BLaER1 (cell line): ENCODE data around the gene PRKCH.

Experiments used
- H3K27ac ChIP-seq: shearing (Covaris generic); formaldehyde crosslinking; 2 replicates; pipeline ENCODE4 v1.8.1; 2022
- H3K27me3 ChIP-seq: shearing (Covaris generic); formaldehyde crosslinking; 2 replicates; pipeline ENCODE4 v1.8.1; 2022
- H3K36me3 ChIP-seq: shearing (Covaris generic); formaldehyde crosslinking; 2 replicates; pipeline ENCODE4 v1.8.1; 2022
- H3K4me1 ChIP-seq: shearing (Covaris generic); formaldehyde crosslinking; 2 replicates; pipeline ENCODE4 v1.8.1; 2022
- H3K4me2 ChIP-seq: shearing (Covaris generic); formaldehyde crosslinking; 2 replicates; pipeline ENCODE4 v1.8.1; 2022
- H3K4me3 ChIP-seq: shearing (Covaris generic); formaldehyde crosslinking; 2 replicates; pipeline ENCODE4 v1.8.1; 2022
- H3K9ac ChIP-seq: shearing (Covaris generic); formaldehyde crosslinking; 2 replicates; pipeline ENCODE4 v1.8.1; 2022
- H3K9me3 ChIP-seq: shearing (Covaris generic); formaldehyde crosslinking; 2 replicates; pipeline ENCODE4 v1.8.1; 2022
- H4K20me1 ChIP-seq: shearing (Covaris generic); formaldehyde crosslinking; 2 replicates; pipeline ENCODE4 v1.8.1; 2022
- Cebpa-rat ChIP-seq: shearing (Covaris generic); IDR thresholded peaks from 2 replicates; pipeline ENCODE4 v1.8.1; 2022

The PRKCH gene

DNA sequence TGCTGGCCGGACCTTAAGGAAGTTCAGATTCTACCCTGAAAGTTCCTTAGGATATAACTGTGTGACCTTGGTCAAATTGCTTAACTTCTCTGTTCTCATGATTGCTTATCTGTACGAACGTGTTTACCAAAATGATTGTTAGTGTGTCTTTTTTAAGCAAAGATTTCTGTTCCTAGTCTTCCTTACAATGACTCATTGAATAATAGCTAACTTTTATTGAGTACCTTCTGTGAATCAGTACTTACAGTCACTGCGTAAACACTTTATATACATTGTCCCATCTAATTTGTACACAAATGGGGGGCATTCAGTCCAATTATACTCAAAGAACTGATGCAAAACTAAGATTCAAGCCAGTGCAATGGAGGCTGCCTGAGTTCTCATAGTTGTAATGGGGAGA, 36.0 kb upstream of the PRKCH start:
- no peak overlapping the region for H3K4me3 ChIP-seq
- H3K4me2 ChIP-seq: no peak overlapping the region
- H3K27ac ChIP-seq: no peak overlapping the region
- no peak for TF ChIP-seq Cebpa-rat
- H3K36me3 ChIP-seq: no peaks in the 10 kb centered on the region
- H3K9ac ChIP-seq: no peak overlapping the region
- no peaks in the 10 kb centered on the region for H3K4me1 ChIP-seq
- H4K20me1 ChIP-seq: no peaks in the 10 kb centered on the region
- peaks cover 13% of the 10 kb centered on the region for H3K9me3 ChIP-seq
- H3K27me3 ChIP-seq: no peaks in the 10 kb centered on the region

DNA sequence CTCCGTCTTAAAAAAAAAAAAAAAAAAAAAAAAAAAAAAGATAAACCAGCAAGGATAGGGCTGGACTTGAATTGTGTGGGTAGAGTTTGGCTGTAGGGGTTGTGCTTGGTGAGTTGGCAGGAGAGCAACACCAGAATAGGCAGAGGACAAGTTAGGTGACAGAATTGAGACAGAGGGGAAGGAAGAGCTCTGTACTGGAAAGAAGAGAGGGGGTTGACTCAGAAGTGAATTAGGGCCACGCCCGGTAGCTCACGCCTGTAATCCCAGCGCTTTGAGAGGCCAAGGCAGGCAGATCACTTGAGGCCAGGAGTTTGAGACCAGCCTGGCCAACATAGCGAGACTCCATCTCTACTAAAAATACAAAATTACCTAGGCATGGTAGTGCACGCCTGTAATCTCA, 34.2 kb upstream of the PRKCH start:
- no peak overlapping the region for H3K27ac ChIP-seq
- no peaks in the 10 kb centered on the region for H3K4me1 ChIP-seq
- no peak overlapping the region for H3K4me2 ChIP-seq

GRCh38 chr14:61288228-61288627, 33.2 kb upstream of the PRKCH start:
- Histone ChIP-seq H4K20me1 (no peaks in the 10 kb centered on the region), H3K4me2 (no peak overlapping the region), H3K27me3 (no peaks in the 10 kb centered on the region), H3K9me3 (no peaks in the 10 kb centered on the region), H3K4me1 (no peaks in the 10 kb centered on the region), H3K4me3 (no peak overlapping the region), H3K36me3 (no peaks in the 10 kb centered on the region), H3K9ac (no peak overlapping the region), H3K27ac (no peak overlapping the region)
- no peak for TF ChIP-seq Cebpa-rat

More for the DNA sequence above, 34.2 kb upstream of the PRKCH start:
- H3K27me3 ChIP-seq: no peaks in the 10 kb centered on the region
- no peak overlapping the region for H3K9ac ChIP-seq
- H4K20me1 ChIP-seq: no peaks in the 10 kb centered on the region
- no peak overlapping the region for H3K4me3 ChIP-seq
- H3K36me3 ChIP-seq: no peaks in the 10 kb centered on the region
- no peak for TF ChIP-seq Cebpa-rat
- no peaks in the 10 kb centered on the region for H3K9me3 ChIP-seq

DNA sequence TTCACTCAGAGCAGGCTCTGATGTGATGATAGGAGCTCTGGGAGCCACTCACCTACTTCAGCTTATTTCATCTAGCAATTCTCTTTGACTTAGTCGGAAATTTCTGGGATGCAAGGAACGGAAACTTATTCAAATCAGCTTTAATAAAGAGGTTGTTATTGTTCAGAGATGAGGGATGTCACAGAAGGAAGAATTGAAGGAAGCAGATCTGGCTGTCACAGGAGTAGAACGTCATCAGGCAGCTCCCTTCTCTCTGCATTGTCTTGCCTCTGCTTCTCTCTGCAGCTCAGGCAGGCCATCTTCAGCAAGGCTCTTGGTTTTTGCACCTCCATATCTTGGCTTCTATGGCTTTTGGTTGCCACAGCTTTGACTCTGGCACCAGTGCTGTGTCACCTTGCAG, 32.7 kb upstream of the PRKCH start:
- Histone ChIP-seq H3K27me3 (no peaks in the 10 kb centered on the region), H3K36me3 (no peaks in the 10 kb centered on the region), H4K20me1 (no peaks in the 10 kb centered on the region)

DNA sequence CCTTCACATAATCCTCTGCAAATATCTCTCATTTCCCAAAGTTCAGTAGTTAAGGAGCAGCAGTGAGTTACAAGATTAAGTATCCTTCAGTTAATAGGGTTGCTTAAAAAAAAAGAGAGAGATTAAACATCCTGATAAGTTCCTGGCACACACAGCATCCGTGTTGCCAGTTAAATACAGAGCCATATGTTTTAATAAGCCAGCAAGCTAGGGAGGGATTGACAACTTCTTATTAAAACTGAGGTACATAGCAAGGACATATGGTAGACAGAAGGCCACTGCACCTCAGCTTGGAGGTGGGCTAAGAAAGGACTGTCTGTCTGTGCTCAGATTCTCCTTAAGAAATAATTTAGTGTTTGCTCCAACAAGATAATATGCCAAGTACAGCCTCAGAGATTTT, 30.7 kb upstream of the PRKCH start:
- no peak overlapping the region for H3K4me3 ChIP-seq
- H3K4me1 ChIP-seq: peaks cover under 1% of the 10 kb centered on the region; the same call in 1 of the 2 replicates
- H4K20me1 ChIP-seq: no peaks in the 10 kb centered on the region
- no peak for TF ChIP-seq Cebpa-rat
- no peak overlapping the region for H3K27ac ChIP-seq
- H3K9me3 ChIP-seq: no peaks in the 10 kb centered on the region
- H3K27me3 ChIP-seq: no peaks in the 10 kb centered on the region
- H3K4me2 ChIP-seq: no peak overlapping the region
- H3K36me3 ChIP-seq: no peaks in the 10 kb centered on the region
- no peak overlapping the region for H3K9ac ChIP-seq

More for the DNA sequence above, 32.7 kb upstream of the PRKCH start:
- Histone ChIP-seq H3K9me3 (no peaks in the 10 kb centered on the region), H3K4me2 (no peak overlapping the region), H3K4me1 (no peaks in the 10 kb centered on the region), H3K4me3 (no peak overlapping the region), H3K27ac (no peak overlapping the region), H3K9ac (no peak overlapping the region)
- TF ChIP-seq Cebpa-rat: no peak

DNA sequence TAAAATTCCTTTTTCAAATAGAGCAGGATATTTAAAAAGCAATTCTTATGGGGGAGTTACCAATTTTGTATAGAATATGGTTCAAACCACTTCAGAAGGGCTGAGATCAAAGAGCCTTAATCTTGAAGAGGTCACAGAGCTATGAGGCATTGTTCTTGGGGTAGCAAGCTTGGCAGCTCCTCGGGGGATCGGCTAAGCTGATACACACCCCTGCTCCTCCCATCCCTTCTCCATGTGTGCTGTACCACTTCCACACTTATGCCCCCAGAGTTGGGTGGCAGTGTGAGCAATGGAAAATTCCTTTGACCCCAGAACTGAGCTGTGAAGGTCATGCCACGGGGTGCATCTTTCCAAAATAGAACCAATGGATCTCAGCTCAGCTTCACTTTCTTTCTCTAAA, 25.2 kb upstream of the PRKCH start:
- Histone ChIP-seq H3K4me1 (peaks cover 27% of the 10 kb centered on the region), H3K9ac (0 out of 2 replicates have a peak overlapping the region, but pooled peaks have one; percentile 21), H3K4me2 (peak overlapping the region; percentile 11), H4K20me1 (no peaks in the 10 kb centered on the region), H3K9me3 (no peaks in the 10 kb centered on the region), H3K4me3 (no peak overlapping the region), H3K27me3 (no peaks in the 10 kb centered on the region), H3K27ac (no peak overlapping the region), H3K36me3 (no peaks in the 10 kb centered on the region)
- TF ChIP-seq Cebpa-rat: no peak

- Histone ChIP-seq H3K27ac (no peak overlapping the region), H3K4me3 (no peak overlapping the region), H3K4me1 (peaks cover 27% of the 10 kb centered on the region), H4K20me1 (no peaks in the 10 kb centered on the region), H3K27me3 (no peaks in the 10 kb centered on the region), H3K9me3 (no peaks in the 10 kb centered on the region), H3K36me3 (no peaks in the 10 kb centered on the region), H3K4me2 (peak overlapping the region; percentile 11; the same call in 1 of the 2 replicates), H3K9ac (no peak overlapping the region)
- TF ChIP-seq Cebpa-rat: no peak
These were observed 24.5 kb upstream of the PRKCH start for GRCh38 chr14:61296719-61297502.

- H3K27ac ChIP-seq: no peak overlapping the region
- H3K9ac ChIP-seq: no peak overlapping the region
- no peaks in the 10 kb centered on the region for H4K20me1 ChIP-seq
- peaks cover 27% of the 10 kb centered on the region for H3K4me1 ChIP-seq
- no peak overlapping the region for H3K4me2 ChIP-seq
- H3K4me3 ChIP-seq: no peak overlapping the region
- H3K27me3 ChIP-seq: no peaks in the 10 kb centered on the region
- TF ChIP-seq Cebpa-rat: no peak
- H3K9me3 ChIP-seq: no peaks in the 10 kb centered on the region
- no peaks in the 10 kb centered on the region for H3K36me3 ChIP-seq
These were observed 23.8 kb upstream of the PRKCH start for GRCh38 chr14:61297581-61297980.

- no peak for TF ChIP-seq Cebpa-rat
- H3K27ac ChIP-seq: no peak overlapping the region
- no peak overlapping the region for H3K4me2 ChIP-seq
These were observed 22.6 kb upstream of the PRKCH start for GRCh38 chr14:61298824-61299223.

GRCh38 chr14:61300209-61300608, 21.2 kb upstream of the PRKCH start:
- peak overlapping the region; percentile 20 for H3K4me2 ChIP-seq
- H4K20me1 ChIP-seq: no peaks in the 10 kb centered on the region

More at GRCh38 chr14:61298824-61299223, 22.6 kb upstream of the PRKCH start:
- Histone ChIP-seq H3K4me1 (peaks cover 27% of the 10 kb centered on the region), H3K4me3 (no peak overlapping the region), H3K9ac (no peak overlapping the region), H3K36me3 (no peaks in the 10 kb centered on the region), H4K20me1 (no peaks in the 10 kb centered on the region), H3K9me3 (peaks cover 5% of the 10 kb centered on the region), H3K27me3 (no peaks in the 10 kb centered on the region)

More at GRCh38 chr14:61300209-61300608, 21.2 kb upstream of the PRKCH start:
- H3K9me3 ChIP-seq: peaks cover 16% of the 10 kb centered on the region
- no peaks in the 10 kb centered on the region for H3K27me3 ChIP-seq
- H3K36me3 ChIP-seq: no peaks in the 10 kb centered on the region
- H3K27ac ChIP-seq: no peak overlapping the region
- H3K9ac ChIP-seq: no peak overlapping the region
- peaks cover 27% of the 10 kb centered on the region for H3K4me1 ChIP-seq
- TF ChIP-seq Cebpa-rat: no peak
- H3K4me3 ChIP-seq: no peak overlapping the region
